WTC11 (cell line): ENCODE data around the gene TNXB. TPM values are rescaled to one million over a fixed set of nuclear protein-coding genes. Genes with fewer than 3 reads are reported as not detected.

ENCODE experiments used
- ATAC-seq: fragments of 200-7000 bp; cut with Tn5 transposase; 2 replicates; pipeline ENCODE4 v1.10.0; 2021; ENCODE audit warnings: mild to moderate bottlenecking, moderate library complexity
- CTCF ChIA-PET: fragments of 300-600 bp; sonication (Branson Sonifier 250); formaldehyde crosslinking; loops from one replicate; lab custom pipeline; 2021; ENCODE audit warnings: antibody characterized with exemption; lab: Charles Lee
- POLR2A ChIA-PET: fragments of 350-600 bp; sonication (Branson Sonifier 250); formaldehyde crosslinking; loops from one replicate; lab custom pipeline; 2021; ENCODE audit warnings: antibody characterized with exemption; lab: Charles Lee
- DNase-seq: peaks from one replicate; pipeline ENCODE4 v3.0.0; 2021; ENCODE audit warnings: low spot score
- H3K27ac Mint-ChIP-seq: 2 replicates; pipeline ENCODE4 v1.8.0; 2021; ENCODE audit warnings: mixed read lengths
- H3K27me3 Mint-ChIP-seq: 2 replicates; pipeline ENCODE4 v1.8.0; 2021; ENCODE audit warnings: low read depth, mild to moderate bottlenecking, moderate library complexity, mixed read lengths
- H3K36me3 Mint-ChIP-seq: 2 replicates; pipeline ENCODE4 v1.8.0; 2021; ENCODE audit warnings: mixed read lengths
- H3K4me1 Mint-ChIP-seq: 2 replicates; pipeline ENCODE4 v1.8.0; 2022; ENCODE audit warnings: mixed read lengths
- H3K4me3 Mint-ChIP-seq: 2 replicates; pipeline ENCODE4 v1.8.0; 2021; ENCODE audit warnings: mild to moderate bottlenecking, moderate library complexity, mixed read lengths
- H3K9me3 Mint-ChIP-seq: 2 replicates; pipeline ENCODE4 v1.8.0; 2021; ENCODE audit warnings: mixed read lengths
- GRHL2 ChIP-seq: fragments of 250-450 bp; sonication (Bioruptor Pico); IDR thresholded peaks from 2 replicates; pipeline ENCODE4 v1.8.0; 2022; ENCODE audit warnings: mild to moderate bottlenecking, moderate library complexity; ENCODE audit not compliant: insufficient replicate concordance, severe bottlenecking
- NR2C2 ChIP-seq: sonication (generic); formaldehyde crosslinking; IDR thresholded peaks from 2 replicates; pipeline ENCODE4 v1.8.0; 2022; ENCODE audit warnings: mild to moderate bottlenecking, missing genetic modification reagents
- PRRX2 ChIP-seq: fragments of 250-450 bp; sonication (Bioruptor Pico); IDR thresholded peaks from 2 replicates; pipeline ENCODE4 v1.8.0; 2021; ENCODE audit warnings: mild to moderate bottlenecking
- TEAD1 ChIP-seq: sonication (generic); formaldehyde crosslinking; IDR thresholded peaks from 2 replicates; pipeline ENCODE4 v1.8.0; 2022; ENCODE audit warnings: mild to moderate bottlenecking, missing genetic modification reagents
- total RNA-seq: library from RNA; stranded (reverse); gene quantifications from 3 replicates; pipeline ENCODE4 v1.2.3, GENCODE V29; 2021
- TF ChIP-seq, protein P1 (sequence below): sonication (generic); formaldehyde crosslinking; IDR thresholded peaks from 2 replicates; pipeline ENCODE4 v1.8.0; 2022; ENCODE audit warnings: mild to moderate bottlenecking, missing genetic modification reagents
- TF ChIP-seq, protein P2 (sequence below): sonication (generic); formaldehyde crosslinking; IDR thresholded peaks from 2 replicates; pipeline ENCODE4 v1.8.0; 2023; ENCODE audit warnings: missing genetic modification reagents, mild to moderate bottlenecking, borderline replicate concordance
- TF ChIP-seq, protein P3 (sequence below): fragments of 200-600 bp; IDR thresholded peaks from 2 replicates; pipeline ENCODE4 v1.8.0; 2022; ENCODE audit warnings: antibody characterized with exemption

TNXB gene
- total RNA-seq, 1 experiment from 2014 or later: 6.4 TPM

DNA sequence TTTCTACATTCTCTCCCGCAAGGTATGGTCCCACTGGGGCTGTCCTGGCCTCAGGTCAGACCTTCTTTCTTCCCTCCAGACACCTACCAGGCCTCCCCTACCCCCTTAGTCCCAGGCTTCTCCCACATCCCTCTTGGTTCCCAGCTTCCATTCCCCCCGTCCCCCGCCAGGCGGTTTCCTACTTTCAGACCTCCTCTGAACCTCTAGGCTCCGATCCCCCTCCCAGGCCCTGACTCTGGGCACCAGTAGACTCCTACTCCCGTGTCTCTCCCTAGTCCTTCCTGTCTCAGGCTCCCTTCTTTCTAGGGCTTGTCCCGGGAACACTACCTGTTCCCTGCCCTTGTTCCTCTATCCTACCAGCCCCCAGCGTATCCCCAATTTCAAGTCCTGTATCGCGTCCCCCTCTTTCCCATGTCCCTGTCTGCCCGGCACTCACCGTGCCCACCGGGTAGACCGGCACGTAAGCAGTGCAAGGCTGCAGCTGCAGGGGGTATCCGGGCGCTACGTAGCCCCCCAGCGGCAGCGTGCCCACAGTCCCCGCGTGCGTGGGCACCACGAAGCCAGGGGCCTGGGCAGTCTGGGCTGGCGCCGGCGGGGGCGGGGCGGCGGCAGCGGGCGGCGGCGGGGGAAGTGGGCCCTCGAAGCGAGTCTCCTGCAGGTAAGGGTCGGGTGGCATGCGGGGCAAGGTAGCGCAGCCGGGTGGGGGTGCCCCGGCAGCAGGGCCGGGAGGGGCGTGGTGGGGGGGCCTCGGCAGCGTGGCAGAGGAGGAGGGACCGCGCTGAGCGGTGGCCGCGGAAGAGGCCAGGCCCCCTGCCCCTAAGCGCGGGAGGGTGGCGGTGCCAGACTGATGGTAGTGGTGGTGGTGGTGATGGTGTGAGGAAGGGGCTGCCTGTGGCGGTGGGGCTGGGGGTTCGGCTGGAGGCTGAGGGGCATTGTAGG, 41.1 kb upstream of the TNXB start:
- Mint-ChIP-seq H3K27me3 (peaks cover 65% of the 10 kb centered on the region), H3K9me3 (no peaks in the 10 kb centered on the region), H3K4me1 (peaks cover 57% of the 10 kb centered on the region), H3K36me3 (no peaks in the 10 kb centered on the region; the same call in 1 of the 2 replicates), H3K4me3 (peak overlapping the region; percentile 95), H3K27ac (no peak overlapping the region)
- ATAC-seq (peak; percentile 8), DNase-seq (peak; percentile 68)
- ChIA-PET POLR2A (interaction anchor here (0.8 to 1.6 kb wide), 2 partner anchors 20 to 184 kb away, joined by 3 to 4 read pairs; partner anchors contain the start of gene FKBPL), CTCF (interaction anchor here (0.5 to 3.3 kb wide), 16 partner anchors 9 to 252 kb away, joined by 3 to 38 read pairs (median 6); partner anchors contain the start of genes ATF6B, EGFL8 and FKBPL)
- TF ChIP-seq GRHL2 (CRISPR knock-in tag): no peak
- TF ChIP-seq, protein P1, sequence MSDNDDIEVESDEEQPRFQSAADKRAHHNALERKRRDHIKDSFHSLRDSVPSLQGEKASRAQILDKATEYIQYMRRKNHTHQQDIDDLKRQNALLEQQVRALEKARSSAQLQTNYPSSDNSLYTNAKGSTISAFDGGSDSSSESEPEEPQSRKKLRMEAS: peak; percentile 47; the same call in 1 of the 2 replicates
- TF ChIP-seq, protein P2, sequence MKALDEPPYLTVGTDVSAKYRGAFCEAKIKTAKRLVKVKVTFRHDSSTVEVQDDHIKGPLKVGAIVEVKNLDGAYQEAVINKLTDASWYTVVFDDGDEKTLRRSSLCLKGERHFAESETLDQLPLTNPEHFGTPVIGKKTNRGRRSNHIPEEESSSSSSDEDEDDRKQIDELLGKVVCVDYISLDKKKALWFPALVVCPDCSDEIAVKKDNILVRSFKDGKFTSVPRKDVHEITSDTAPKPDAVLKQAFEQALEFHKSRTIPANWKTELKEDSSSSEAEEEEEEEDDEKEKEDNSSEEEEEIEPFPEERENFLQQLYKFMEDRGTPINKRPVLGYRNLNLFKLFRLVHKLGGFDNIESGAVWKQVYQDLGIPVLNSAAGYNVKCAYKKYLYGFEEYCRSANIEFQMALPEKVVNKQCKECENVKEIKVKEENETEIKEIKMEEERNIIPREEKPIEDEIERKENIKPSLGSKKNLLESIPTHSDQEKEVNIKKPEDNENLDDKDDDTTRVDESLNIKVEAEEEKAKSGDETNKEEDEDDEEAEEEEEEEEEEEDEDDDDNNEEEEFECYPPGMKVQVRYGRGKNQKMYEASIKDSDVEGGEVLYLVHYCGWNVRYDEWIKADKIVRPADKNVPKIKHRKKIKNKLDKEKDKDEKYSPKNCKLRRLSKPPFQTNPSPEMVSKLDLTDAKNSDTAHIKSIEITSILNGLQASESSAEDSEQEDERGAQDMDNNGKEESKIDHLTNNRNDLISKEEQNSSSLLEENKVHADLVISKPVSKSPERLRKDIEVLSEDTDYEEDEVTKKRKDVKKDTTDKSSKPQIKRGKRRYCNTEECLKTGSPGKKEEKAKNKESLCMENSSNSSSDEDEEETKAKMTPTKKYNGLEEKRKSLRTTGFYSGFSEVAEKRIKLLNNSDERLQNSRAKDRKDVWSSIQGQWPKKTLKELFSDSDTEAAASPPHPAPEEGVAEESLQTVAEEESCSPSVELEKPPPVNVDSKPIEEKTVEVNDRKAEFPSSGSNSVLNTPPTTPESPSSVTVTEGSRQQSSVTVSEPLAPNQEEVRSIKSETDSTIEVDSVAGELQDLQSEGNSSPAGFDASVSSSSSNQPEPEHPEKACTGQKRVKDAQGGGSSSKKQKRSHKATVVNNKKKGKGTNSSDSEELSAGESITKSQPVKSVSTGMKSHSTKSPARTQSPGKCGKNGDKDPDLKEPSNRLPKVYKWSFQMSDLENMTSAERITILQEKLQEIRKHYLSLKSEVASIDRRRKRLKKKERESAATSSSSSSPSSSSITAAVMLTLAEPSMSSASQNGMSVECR (CRISPR knock-in tag): peak; percentile 51; the same call in 1 of the 2 replicates

DNA sequence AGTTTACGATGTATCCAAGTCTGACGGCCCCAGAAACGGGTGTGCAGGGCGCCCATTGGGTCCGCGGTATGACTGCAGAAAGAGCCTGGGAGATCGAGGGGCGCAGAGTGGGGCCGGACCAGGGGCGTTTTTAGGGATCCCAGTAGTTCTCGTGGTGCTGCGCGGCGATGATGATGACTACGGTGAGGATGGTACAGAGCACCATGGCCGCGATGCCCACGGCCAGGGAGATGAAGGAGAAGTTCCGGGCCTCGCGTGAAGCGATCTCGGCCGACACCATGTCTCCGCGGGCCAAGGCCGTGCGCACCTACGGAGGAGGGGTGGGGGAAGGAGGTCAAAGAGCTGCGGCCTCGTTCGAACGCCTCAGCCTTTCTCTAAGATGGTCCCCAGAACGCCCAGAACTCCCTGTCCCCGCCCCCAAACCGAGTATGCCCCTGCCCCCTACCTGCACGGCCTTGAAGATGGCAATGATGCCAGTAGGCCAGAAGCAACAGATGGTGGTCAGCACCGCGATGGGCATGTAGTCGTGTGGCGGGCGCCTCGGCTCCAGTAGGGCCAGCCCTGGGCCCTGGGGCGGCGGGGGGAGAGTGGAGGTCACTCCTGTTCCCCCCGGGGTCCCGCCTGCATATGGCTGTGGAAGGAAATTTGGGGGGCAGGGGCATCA, 40.1 kb upstream of the TNXB start:
- Mint-ChIP-seq H3K4me1 (peaks cover 51% of the 10 kb centered on the region), H3K4me3 (peak overlapping the region; percentile 95), H3K9me3 (no peaks in the 10 kb centered on the region), H3K27ac (no peak overlapping the region), H3K36me3 (no peaks in the 10 kb centered on the region), H3K27me3 (peaks cover 65% of the 10 kb centered on the region)
- ChIA-PET POLR2A (interaction anchor here (0.8 to 1.6 kb wide), 3 partner anchors 10 to 28 kb away, joined by 3 to 4 read pairs (median 3); partner anchors contain the start of gene FKBPL), CTCF (interaction anchor here (0.5 to 2.9 kb wide), 18 partner anchors 8 to 1012 kb away, joined by 3 to 38 read pairs (median 6); partner anchors contain the start of genes ATF6B, EGFL8, FKBPL and TAP2)
- ATAC-seq (no peak), DNase-seq (peak; percentile 25)
- TF ChIP-seq NR2C2 (no peak), PRRX2 (CRISPR knock-in tag) (no peak)
- TF ChIP-seq, protein P3, sequence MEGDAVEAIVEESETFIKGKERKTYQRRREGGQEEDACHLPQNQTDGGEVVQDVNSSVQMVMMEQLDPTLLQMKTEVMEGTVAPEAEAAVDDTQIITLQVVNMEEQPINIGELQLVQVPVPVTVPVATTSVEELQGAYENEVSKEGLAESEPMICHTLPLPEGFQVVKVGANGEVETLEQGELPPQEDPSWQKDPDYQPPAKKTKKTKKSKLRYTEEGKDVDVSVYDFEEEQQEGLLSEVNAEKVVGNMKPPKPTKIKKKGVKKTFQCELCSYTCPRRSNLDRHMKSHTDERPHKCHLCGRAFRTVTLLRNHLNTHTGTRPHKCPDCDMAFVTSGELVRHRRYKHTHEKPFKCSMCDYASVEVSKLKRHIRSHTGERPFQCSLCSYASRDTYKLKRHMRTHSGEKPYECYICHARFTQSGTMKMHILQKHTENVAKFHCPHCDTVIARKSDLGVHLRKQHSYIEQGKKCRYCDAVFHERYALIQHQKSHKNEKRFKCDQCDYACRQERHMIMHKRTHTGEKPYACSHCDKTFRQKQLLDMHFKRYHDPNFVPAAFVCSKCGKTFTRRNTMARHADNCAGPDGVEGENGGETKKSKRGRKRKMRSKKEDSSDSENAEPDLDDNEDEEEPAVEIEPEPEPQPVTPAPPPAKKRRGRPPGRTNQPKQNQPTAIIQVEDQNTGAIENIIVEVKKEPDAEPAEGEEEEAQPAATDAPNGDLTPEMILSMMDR: peak; percentile 30; the same call in 1 of the 2 replicates

DNA sequence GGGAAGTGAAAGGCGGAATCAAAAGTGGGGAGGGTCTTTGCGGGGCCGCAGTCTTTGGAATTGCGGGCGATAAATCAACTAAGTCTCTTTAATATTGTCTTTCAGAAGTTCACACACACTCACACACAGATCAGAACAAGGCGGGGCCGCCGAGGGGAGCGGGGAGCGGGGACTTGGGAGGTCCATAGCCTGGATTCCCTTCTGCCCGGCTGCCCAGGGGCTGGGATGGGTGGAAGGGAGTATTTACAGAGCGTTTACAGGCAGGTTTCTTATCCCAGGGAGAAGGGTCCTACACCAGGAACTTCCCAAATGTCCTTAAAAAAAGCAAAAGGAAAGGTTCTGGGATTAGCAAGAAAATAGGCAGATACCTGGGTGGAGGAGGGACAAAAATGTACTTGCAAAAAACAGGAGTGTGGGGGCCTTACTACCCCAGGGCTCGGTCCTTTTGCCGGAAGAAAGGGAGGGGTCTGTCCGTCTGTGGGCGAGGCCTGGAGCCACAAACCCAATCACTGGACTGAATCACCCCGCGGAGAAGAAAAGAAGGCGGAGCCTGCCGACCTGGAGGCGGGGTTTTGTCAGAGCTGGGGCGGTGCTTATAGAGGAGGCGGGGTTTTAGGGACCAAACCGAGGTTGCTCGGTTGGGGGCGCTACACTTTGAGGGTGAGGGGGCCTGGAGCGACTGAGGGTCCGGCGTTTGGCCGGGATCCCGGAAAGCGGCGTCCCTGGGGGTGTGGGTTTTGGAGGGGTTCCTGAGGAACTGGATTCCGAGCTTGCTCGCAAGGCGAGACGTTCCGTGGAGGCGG, 39.4 kb upstream of the TNXB start:
- peak overlapping the region; percentile 95 for H3K4me3 Mint-ChIP-seq
- no peaks in the 10 kb centered on the region for H3K36me3 Mint-ChIP-seq
- CTCF ChIA-PET: interaction anchor here (0.5 to 2.9 kb wide), 17 partner anchors 10 to 1168 kb away, joined by 3 to 38 read pairs (median 4); partner anchors contain the start of genes ATF6B, EGFL8, FKBPL and TAP2
- peaks cover 65% of the 10 kb centered on the region for H3K27me3 Mint-ChIP-seq
- POLR2A ChIA-PET: interaction anchor here (0.6 to 1.6 kb wide), 4 partner anchors 10 to 735 kb away, joined by 3 to 4 read pairs (median 3); partner anchors contain the start of gene FKBPL
- H3K4me1 Mint-ChIP-seq: peaks cover 51% of the 10 kb centered on the region
- ATAC-seq (peak; percentile 74), DNase-seq (peak; percentile 96)
- no peaks in the 10 kb centered on the region for H3K9me3 Mint-ChIP-seq
- H3K27ac Mint-ChIP-seq: peak overlapping the region; percentile 12
- no peak for TF ChIP-seq TEAD1 (CRISPR knock-in tag)
- TF ChIP-seq, protein P3: peak; percentile 46; the same call in 1 of the 2 replicates
- TF ChIP-seq, all 79 proteins: peak for 1
